PC-3 (cell line): Measurements from ENCODE around the gene RHOXF1. TPM values are rescaled to one million over a fixed set of nuclear protein-coding genes. Genes with fewer than 3 reads are reported as not detected.
"Not testable (repeated sequence)": the region's sequence is repeated elsewhere in the genome, so short reads cannot be mapped to it uniquely, and the experiment has no call there.

Experiments used
- ATAC-seq: fragments of 200-7000 bp; cut with Tn5 transposase; 2 replicates; pipeline ENCODE4 v1.9.1; 2020; ENCODE audit warnings: mild to moderate bottlenecking, moderate library complexity
- BruUV-seq: library from RNA; stranded (reverse); fragments of 400-500 nt; replicated peaks from 2 replicates; lab custom pipeline; 2021; lab: Mats Ljungman, UMichigan
- CTCF ChIA-PET: fragments of 300-600 bp; sonication (Branson Sonifier 250); formaldehyde crosslinking; loops from one replicate; lab custom pipeline; 2022; ENCODE audit warnings: antibody characterized with exemption; lab: Charles Lee
- POLR2A ChIA-PET: fragments of 300-600 bp; sonication (Branson Sonifier 250); formaldehyde crosslinking; loops from one replicate; lab custom pipeline; 2022; ENCODE audit warnings: antibody characterized with exemption; ENCODE audit not compliant: unreplicated experiment; lab: Charles Lee
- DNase-seq: peaks from one replicate; pipeline ENCODE4 v3.0.0-alpha.2; 2015
- H2AFZ ChIP-seq: fragments of 300-600 bp; sonication (generic); 2 replicates; pipeline ENCODE4 v1.6.0; 2016; ENCODE audit warnings: antibody characterized with exemption, low read length
- H3F3A ChIP-seq: fragments of 300-600 bp; sonication (generic); one replicate; pipeline ENCODE4 v1.6.0; 2017; ENCODE audit warnings: antibody characterized with exemption, low read length, control low read depth, mild to moderate bottlenecking; ENCODE audit not compliant: unreplicated experiment
- H3K27ac ChIP-seq: fragments of 300-600 bp; sonication (generic); 2 replicates; pipeline ENCODE4 v1.5.1; 2016; ENCODE audit warnings: mild to moderate bottlenecking, low read length
- H3K27me3 ChIP-seq: fragments of 300-600 bp; sonication (generic); 2 replicates; pipeline ENCODE4 v1.6.1; 2016; ENCODE audit warnings: low read length, mixed read lengths
- H3K36me3 ChIP-seq: fragments of 300-600 bp; sonication (generic); 2 replicates; pipeline ENCODE4 v1.6.1; 2016; ENCODE audit warnings: low read depth, mixed run types, low read length, mixed read lengths
- H3K4me1 ChIP-seq: fragments of 300-600 bp; sonication (generic); 2 replicates; pipeline ENCODE4 v1.5.1; 2016; ENCODE audit warnings: low read length; ENCODE audit not compliant: insufficient read depth
- H3K4me2 ChIP-seq: fragments of 300-600 bp; sonication (generic); 2 replicates; pipeline ENCODE4 v1.6.0; 2016; ENCODE audit warnings: low read length
- H3K4me3 ChIP-seq: fragments of 300-600 bp; sonication (generic); 2 replicates; pipeline ENCODE4 v1.5.1; 2016; ENCODE audit warnings: mild to moderate bottlenecking, low read length, mixed read lengths
- H3K79me2 ChIP-seq: fragments of 300-600 bp; sonication (generic); 2 replicates; pipeline ENCODE4 v1.6.1; 2017; ENCODE audit warnings: low read length, mixed read lengths
- H3K9ac ChIP-seq: fragments of 300-600 bp; sonication (generic); 2 replicates; pipeline ENCODE4 v1.6.0; 2016; ENCODE audit warnings: mild to moderate bottlenecking, low read length
- H3K9me2 ChIP-seq: fragments of 300-600 bp; sonication (generic); replicated peaks from 2 replicates; pipeline ENCODE4 v1.6.1; 2016; ENCODE audit warnings: mixed run types, low read length, mixed read lengths
- H3K9me3 ChIP-seq: fragments of 300-600 bp; sonication (generic); 2 replicates; pipeline ENCODE4 v1.6.1; 2016; ENCODE audit warnings: low read length, mixed read lengths
- H4K20me1 ChIP-seq: fragments of 300-600 bp; sonication (generic); 2 replicates; pipeline ENCODE4 v1.6.1; 2016; ENCODE audit warnings: low read length, mixed read lengths
- EZH2 ChIP-seq: fragments of 300-600 bp; sonication (generic); IDR thresholded peaks from one replicate; pipeline ENCODE4 v1.6.1; 2017; ENCODE audit warnings: antibody characterized with exemption, mild to moderate bottlenecking, low read length; ENCODE audit not compliant: unreplicated experiment
- EZH2phosphoT487 ChIP-seq: fragments of 300-600 bp; sonication (generic); IDR thresholded peaks from 2 replicates; pipeline ENCODE4 v1.6.1; 2018; ENCODE audit warnings: mild to moderate bottlenecking, antibody characterized with exemption, low read length, borderline replicate concordance
- intact Hi-C: fragments of 100-400 bp; cut with micrococcal nuclease; formaldehyde crosslinking; loops from 2 replicates; pipeline ENCODE4 v1.9.0; 2023
- total RNA-seq: library from RNA; depleted of rRNA; stranded (reverse); fragments of >200 nt; gene quantifications from 2 replicates; pipeline ENCODE4 v1.2.3, GENCODE V29; 2014
- TF ChIP-seq, protein P1 (sequence below): fragments of 300-600 bp; sonication (generic); conservative IDR thresholded peaks from 2 replicates; pipeline ENCODE4 v1.5.1; 2017; ENCODE audit warnings: antibody characterized with exemption, low read depth, mild to moderate bottlenecking, low read length

The RHOXF1 gene
- total RNA-seq, 1 experiment from 2014 or later = not detected

DNA sequence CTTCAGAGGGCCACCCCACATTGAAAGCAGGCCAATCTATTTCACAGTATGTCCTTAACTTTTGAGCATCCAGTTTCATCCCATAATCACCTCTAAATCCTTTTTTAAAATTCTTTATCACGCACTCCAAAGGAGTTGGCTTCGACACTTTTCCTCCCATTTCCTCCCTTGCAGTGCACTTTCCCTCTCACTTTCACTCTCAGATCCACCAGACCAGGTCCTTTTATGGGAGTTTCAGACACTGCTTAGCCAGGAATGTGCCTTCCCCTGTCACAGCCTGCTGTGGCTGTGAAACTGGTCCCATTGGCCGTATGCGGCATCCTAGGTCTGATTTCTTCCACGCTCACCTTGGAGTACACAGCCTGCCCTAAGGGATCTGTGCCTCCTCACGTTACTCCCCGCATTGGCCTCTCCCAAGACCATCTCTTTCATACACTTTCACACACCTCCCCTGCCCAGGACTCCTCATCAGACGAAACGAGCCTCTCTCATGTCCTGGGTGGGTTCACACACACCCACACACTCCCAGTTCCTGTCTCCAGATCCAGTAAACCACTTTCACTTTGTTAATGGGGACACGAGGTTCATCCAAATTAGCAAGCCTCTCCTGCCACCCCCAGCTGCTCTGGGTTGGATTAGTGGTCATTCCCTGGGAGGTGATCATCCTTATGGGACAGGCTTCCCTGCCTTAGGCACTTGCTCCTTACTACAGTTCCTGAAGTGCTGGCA is 28.3 kb downstream of the RHOXF1 start:
- Histone ChIP-seq H3F3A (no peaks in the 10 kb centered on the region), H3K9me2 (no peaks in the 10 kb centered on the region), H3K27ac (no peak overlapping the region), H3K9ac (no peak overlapping the region), H3K4me3 (peak overlapping the region; percentile 49; the same call in 1 of the 2 replicates), H3K27me3 (no peaks in the 10 kb centered on the region), H3K4me2 (peak overlapping the region; percentile 69), H4K20me1 (no peaks in the 10 kb centered on the region), H3K4me1 (no peaks in the 10 kb centered on the region), H3K9me3 (no peaks in the 10 kb centered on the region), H3K79me2 (no peaks in the 10 kb centered on the region), H3K36me3 (no peaks in the 10 kb centered on the region), H2AFZ (peak overlapping the region; percentile 33; the same call in 1 of the 2 replicates)
- no TSS peak for BruUV-seq
- ChIA-PET CTCF (no interaction called here), POLR2A (no interaction called here)
- TF ChIP-seq, protein P1, sequence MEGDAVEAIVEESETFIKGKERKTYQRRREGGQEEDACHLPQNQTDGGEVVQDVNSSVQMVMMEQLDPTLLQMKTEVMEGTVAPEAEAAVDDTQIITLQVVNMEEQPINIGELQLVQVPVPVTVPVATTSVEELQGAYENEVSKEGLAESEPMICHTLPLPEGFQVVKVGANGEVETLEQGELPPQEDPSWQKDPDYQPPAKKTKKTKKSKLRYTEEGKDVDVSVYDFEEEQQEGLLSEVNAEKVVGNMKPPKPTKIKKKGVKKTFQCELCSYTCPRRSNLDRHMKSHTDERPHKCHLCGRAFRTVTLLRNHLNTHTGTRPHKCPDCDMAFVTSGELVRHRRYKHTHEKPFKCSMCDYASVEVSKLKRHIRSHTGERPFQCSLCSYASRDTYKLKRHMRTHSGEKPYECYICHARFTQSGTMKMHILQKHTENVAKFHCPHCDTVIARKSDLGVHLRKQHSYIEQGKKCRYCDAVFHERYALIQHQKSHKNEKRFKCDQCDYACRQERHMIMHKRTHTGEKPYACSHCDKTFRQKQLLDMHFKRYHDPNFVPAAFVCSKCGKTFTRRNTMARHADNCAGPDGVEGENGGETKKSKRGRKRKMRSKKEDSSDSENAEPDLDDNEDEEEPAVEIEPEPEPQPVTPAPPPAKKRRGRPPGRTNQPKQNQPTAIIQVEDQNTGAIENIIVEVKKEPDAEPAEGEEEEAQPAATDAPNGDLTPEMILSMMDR = no peak
- TF ChIP-seq EZH2phosphoT487 (no peak), EZH2 (no peak)
- ATAC-seq (no peak), DNase-seq (no peak)
- intact Hi-C loops = no loop called here

DNA sequence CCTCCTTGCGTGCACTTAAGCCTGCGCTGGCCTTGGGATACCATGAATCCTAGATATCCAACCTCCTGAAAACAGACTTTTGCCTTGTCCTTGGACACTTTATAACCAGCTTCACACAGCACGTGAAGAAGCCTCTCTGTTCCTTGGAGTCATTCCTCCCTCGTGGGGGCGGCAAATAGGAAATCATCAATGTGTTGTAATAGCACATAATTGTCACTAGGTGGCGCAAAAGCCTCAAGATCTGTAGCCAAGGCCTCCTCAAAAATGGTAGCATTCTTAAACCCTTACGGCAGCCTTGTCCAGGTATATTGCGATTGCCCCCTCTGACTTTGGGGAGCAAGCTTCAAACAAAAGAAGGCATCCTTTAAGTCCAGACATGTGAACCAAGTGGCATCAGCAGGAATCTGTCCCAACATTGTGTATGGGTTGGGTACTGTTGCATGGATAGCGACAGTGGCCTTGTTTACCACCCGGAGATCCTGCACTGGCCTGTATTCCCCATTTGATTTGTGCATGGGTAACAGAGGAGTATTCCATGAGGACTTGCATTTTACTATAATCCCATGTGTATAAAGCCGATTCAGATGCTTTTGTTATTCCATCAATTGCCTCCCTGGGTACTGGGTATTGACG is 30.0 kb downstream of the RHOXF1 start:
- H3K4me2 ChIP-seq, H3K9me2 ChIP-seq, H3K4me3 ChIP-seq, H4K20me1 ChIP-seq, H3K36me3 ChIP-seq, H3F3A ChIP-seq, H2AFZ ChIP-seq, H3K27me3 ChIP-seq, H3K27ac ChIP-seq, DNase-seq, H3K79me2 ChIP-seq, H3K4me1 ChIP-seq, intact Hi-C loops, POLR2A ChIA-PET, BruUV-seq, H3K9ac ChIP-seq, H3K9me3 ChIP-seq, CTCF ChIA-PET: not testable (repeated sequence)
- peak; percentile 67 for ATAC-seq

DNA sequence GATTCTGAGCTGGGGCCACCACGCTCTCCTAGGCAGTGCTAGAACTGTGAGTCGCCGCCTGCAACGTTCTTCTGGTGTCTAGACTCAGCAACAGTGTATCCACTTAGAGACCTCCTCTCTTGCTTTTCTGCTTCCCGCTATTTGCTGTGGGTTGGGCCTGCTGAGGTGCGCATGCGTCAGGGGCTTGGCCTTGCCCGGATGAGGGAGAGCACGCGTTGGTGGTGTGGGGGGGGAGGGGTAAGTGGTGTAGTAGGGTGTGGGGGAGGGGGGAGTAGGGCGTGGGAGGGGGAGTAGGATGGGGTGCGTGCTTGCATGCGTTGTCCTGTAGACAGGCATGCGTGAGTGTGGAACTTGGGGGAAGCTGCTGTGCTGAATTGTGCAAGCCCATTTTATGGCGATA is 38.1 kb downstream of the RHOXF1 start, which contains the start of gene RHOXF2B:
Gene RHOXF2B (minus strand): TSS at position 101 of the 400 bp plus-strand sequence. CDS start 138 bp downstream, outside the sequence.
- H3F3A ChIP-seq, BruUV-seq, H3K9ac ChIP-seq, DNase-seq, H3K36me3 ChIP-seq, ATAC-seq, intact Hi-C loops, H2AFZ ChIP-seq, H3K79me2 ChIP-seq, H3K27me3 ChIP-seq, POLR2A ChIA-PET, H3K9me3 ChIP-seq, H3K4me2 ChIP-seq, H3K27ac ChIP-seq, CTCF ChIA-PET, H3K9me2 ChIP-seq, H4K20me1 ChIP-seq, H3K4me3 ChIP-seq, H3K4me1 ChIP-seq: not testable (repeated sequence)

DNA sequence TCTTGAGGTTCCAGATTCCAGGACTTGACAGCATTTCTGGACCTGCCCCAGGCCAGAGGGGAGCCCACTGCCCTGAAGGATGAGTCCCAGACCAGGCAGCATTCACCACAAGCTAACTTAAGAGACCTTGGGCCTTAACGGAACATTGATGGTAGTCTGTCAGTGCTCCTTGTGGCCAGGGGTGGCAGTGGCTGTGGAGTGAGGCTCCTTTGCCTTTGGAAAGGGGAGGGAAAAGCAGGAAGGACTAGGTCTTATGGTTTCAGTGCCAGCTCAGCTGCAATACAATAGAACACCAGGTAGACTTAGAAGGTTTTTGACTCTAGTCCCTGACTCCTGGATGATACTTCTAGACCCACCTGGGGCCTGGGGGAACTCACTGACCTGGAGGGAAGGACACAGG is 49.5 kb downstream of the RHOXF1 start:
- H3K9ac ChIP-seq, H3K36me3 ChIP-seq, H3K27me3 ChIP-seq, CTCF ChIA-PET, DNase-seq, H3K4me1 ChIP-seq, H3K27ac ChIP-seq, H2AFZ ChIP-seq, H3K9me2 ChIP-seq, H3K79me2 ChIP-seq, intact Hi-C loops, BruUV-seq, H4K20me1 ChIP-seq, H3K4me3 ChIP-seq, H3K9me3 ChIP-seq, H3F3A ChIP-seq, ATAC-seq, POLR2A ChIA-PET, H3K4me2 ChIP-seq: not testable (repeated sequence)
